ENCODE results near the gene COPS8.

DNA sequence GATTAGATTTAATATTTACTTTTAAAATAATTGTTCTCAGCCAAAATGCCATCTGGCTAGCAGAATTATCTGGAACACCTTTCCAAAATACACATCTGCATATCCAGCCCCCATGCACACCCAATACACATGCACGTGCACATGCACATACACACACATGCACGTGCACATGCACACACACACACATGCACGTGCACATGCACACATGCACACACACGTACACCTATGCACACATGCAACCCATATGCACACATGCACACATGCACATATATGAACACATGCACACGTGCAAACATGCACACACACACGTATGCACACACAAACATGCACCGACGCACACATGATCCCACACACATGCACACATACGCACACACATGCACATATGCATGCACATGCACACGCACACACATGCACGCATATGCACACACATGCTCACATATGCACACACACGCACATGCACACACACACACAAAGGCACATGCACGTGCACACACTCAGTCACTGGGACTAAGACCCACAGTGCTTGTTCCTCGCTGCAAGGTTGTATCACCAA is 53.5 kb downstream of the COPS8 start:
- TF ChIP-seq POLR2A (IDR thresholded peaks at IDR 0.05; ENCODE audit: control extremely low read depth in 1 of 2, low read depth in 2 of 2, low read length in 2 of 2) (no peak), JUN (IDR thresholded peaks at IDR 0.05; ENCODE audit: low read depth, low read length) (no peak), EZH2 (IDR thresholded peaks at IDR 0.05; ENCODE audit: low read depth, low read length, severe bottlenecking) (no peak), RXRA (IDR thresholded peaks at IDR 0.05; ENCODE audit: insufficient read depth, low read depth, low read length) (no peak), BACH1 (IDR thresholded peaks at IDR 0.05; ENCODE audit: low read length) (no peak), KDM5A (IDR thresholded peaks at IDR 0.05; ENCODE audit: low read length) (no peak), YY1 (IDR thresholded peaks at IDR 0.05; ENCODE audit: low read depth, low read length) (no peak), EP300 (IDR thresholded peaks at IDR 0.05; ENCODE audit: borderline replicate concordance in 1 of 2, low read depth in 2 of 2, low read length in 2 of 2) (no peak)
- TF ChIP-seq, protein P1, sequence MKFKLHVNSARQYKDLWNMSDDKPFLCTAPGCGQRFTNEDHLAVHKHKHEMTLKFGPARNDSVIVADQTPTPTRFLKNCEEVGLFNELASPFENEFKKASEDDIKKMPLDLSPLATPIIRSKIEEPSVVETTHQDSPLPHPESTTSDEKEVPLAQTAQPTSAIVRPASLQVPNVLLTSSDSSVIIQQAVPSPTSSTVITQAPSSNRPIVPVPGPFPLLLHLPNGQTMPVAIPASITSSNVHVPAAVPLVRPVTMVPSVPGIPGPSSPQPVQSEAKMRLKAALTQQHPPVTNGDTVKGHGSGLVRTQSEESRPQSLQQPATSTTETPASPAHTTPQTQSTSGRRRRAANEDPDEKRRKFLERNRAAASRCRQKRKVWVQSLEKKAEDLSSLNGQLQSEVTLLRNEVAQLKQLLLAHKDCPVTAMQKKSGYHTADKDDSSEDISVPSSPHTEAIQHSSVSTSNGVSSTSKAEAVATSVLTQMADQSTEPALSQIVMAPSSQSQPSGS (IDR thresholded peaks at IDR 0.05; ENCODE audit: low read length): no peak
- TF ChIP-seq, protein P2, sequence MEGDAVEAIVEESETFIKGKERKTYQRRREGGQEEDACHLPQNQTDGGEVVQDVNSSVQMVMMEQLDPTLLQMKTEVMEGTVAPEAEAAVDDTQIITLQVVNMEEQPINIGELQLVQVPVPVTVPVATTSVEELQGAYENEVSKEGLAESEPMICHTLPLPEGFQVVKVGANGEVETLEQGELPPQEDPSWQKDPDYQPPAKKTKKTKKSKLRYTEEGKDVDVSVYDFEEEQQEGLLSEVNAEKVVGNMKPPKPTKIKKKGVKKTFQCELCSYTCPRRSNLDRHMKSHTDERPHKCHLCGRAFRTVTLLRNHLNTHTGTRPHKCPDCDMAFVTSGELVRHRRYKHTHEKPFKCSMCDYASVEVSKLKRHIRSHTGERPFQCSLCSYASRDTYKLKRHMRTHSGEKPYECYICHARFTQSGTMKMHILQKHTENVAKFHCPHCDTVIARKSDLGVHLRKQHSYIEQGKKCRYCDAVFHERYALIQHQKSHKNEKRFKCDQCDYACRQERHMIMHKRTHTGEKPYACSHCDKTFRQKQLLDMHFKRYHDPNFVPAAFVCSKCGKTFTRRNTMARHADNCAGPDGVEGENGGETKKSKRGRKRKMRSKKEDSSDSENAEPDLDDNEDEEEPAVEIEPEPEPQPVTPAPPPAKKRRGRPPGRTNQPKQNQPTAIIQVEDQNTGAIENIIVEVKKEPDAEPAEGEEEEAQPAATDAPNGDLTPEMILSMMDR (IDR thresholded peaks at IDR 0.05; ENCODE audit: control extremely low read depth in 1 of 3, insufficient read depth in 1 of 3, low read depth in 1 of 3, low read length in 3 of 3): no peak

Data from H1 (cell line).